ENCODE data around the gene PIH1D2. TPM values are rescaled to one million over a fixed set of nuclear protein-coding genes. Genes with fewer than 3 reads are reported as not detected.

The PIH1D2 gene
- total RNA-seq (2021) (2.8 and 4.3 TPM in 2 replicates), Bru-seq, nascent RNA (percentile 44 among the genes with signal in this experiment), BruChase-seq, experiment 1, labeled RNA remaining after a 2-hour chase (percentile 47 among the genes with signal in this experiment), BruChase-seq, experiment 2, labeled RNA remaining after a 6-hour chase (percentile 45 among the genes with signal in this experiment)
- long read RNA-seq, partial matches to known transcripts, result 2 of 4 reads
- long read RNA-seq, other reads (novel, unspliced or antisense), result 2 of 4 reads

GRCh38 chr11:112073941-112074811 lies at the start of gene PIH1D2, which contains the start of gene NKAPD1:
Gene PIH1D2 (minus strand): TSS chr11:112074017. CDS start chr11:112073174, 843 bp downstream.
Gene NKAPD1 (plus strand): TSS chr11:112074299. CDS start chr11:112075575, 1,276 bp downstream.
- H3K9me3 ChIP-seq (ENCODE audit: low read depth, low read length, poor library complexity, severe bottlenecking), result no peaks in the 10 kb centered on the region
- POLR2A ChIA-PET (ENCODE audit: low non-redundant PET), result no interaction called here
- peak; percentile 96 for DNase-seq (ENCODE audit: low spot score)
- H3K4me1 ChIP-seq (ENCODE audit: insufficient read depth, low read length, poor library complexity, severe bottlenecking), result peaks cover 11% of the 10 kb centered on the region
- no peak for TF ChIP-seq EZH2 (IDR thresholded peaks at IDR 0.05; ENCODE audit: borderline replicate concordance, low read depth, low read length, poor library complexity, severe bottlenecking)
- TF ChIP-seq, protein P1, sequence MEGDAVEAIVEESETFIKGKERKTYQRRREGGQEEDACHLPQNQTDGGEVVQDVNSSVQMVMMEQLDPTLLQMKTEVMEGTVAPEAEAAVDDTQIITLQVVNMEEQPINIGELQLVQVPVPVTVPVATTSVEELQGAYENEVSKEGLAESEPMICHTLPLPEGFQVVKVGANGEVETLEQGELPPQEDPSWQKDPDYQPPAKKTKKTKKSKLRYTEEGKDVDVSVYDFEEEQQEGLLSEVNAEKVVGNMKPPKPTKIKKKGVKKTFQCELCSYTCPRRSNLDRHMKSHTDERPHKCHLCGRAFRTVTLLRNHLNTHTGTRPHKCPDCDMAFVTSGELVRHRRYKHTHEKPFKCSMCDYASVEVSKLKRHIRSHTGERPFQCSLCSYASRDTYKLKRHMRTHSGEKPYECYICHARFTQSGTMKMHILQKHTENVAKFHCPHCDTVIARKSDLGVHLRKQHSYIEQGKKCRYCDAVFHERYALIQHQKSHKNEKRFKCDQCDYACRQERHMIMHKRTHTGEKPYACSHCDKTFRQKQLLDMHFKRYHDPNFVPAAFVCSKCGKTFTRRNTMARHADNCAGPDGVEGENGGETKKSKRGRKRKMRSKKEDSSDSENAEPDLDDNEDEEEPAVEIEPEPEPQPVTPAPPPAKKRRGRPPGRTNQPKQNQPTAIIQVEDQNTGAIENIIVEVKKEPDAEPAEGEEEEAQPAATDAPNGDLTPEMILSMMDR (conservative IDR thresholded peaks at IDR 0.05; ENCODE audit: low read depth, low read length), result 0 out of 2 replicates have a peak, but pooled peaks have one; percentile 16
- H3K27ac ChIP-seq (ENCODE audit: low read depth, low read length, poor library complexity, severe bottlenecking), result peak within 1 kb of the TSS; percentile 98
- CTCF ChIA-PET, result interaction anchor here (0.5 kb wide), 1 partner anchor 143 kb away, joined by 11 read pairs; no protein-coding TSS in a partner anchor
- no TSS peak for BruUV-seq (replicated peaks)
- H3K4me3 ChIP-seq (ENCODE audit: low read depth, low read length, poor library complexity, severe bottlenecking), result peak within 1 kb of the TSS; percentile 93
- H3K36me3 ChIP-seq (ENCODE audit: insufficient read depth, low read length, poor library complexity, severe bottlenecking), result peaks cover 37% of the 10 kb centered on the region
- H3K27me3 ChIP-seq (replicated peaks; ENCODE audit: insufficient read depth, low read depth, low read length, poor library complexity), result no peaks in the 10 kb centered on the region
- intact Hi-C loops (cut with micrococcal nuclease; ENCODE audit: unreplicated experiment), result loop anchor here (5.0 kb wide), 1 partner anchor 197 kb away; the partner anchor contains the start of genes CFAP68 and FDXACB1

- peak; percentile 32 for DNase-seq (ENCODE audit: low spot score)
- peaks cover 54% of the 10 kb centered on the region for H3K4me1 ChIP-seq (ENCODE audit: insufficient read depth, low read length, poor library complexity, severe bottlenecking)
- no TSS peak for BruUV-seq (replicated peaks)
- no peak overlapping the region for H3K4me3 ChIP-seq (ENCODE audit: low read depth, low read length, poor library complexity, severe bottlenecking)
- TF ChIP-seq EZH2 (IDR thresholded peaks at IDR 0.05; ENCODE audit: borderline replicate concordance, low read depth, low read length, poor library complexity, severe bottlenecking), result no peak
- TF ChIP-seq, protein P1 (conservative IDR thresholded peaks at IDR 0.05; ENCODE audit: low read depth, low read length), result no peak
- intact Hi-C loops (cut with micrococcal nuclease; ENCODE audit: unreplicated experiment), result no loop called here
- H3K27me3 ChIP-seq (replicated peaks; ENCODE audit: insufficient read depth, low read depth, low read length, poor library complexity), result no peaks in the 10 kb centered on the region
- CTCF ChIA-PET, result no interaction called here
- H3K36me3 ChIP-seq (ENCODE audit: insufficient read depth, low read length, poor library complexity, severe bottlenecking), result no peaks in the 10 kb centered on the region
- H3K9me3 ChIP-seq (ENCODE audit: low read depth, low read length, poor library complexity, severe bottlenecking), result no peaks in the 10 kb centered on the region
- POLR2A ChIA-PET (ENCODE audit: low non-redundant PET), result no interaction called here
- peak overlapping the region; percentile 44 for H3K27ac ChIP-seq (ENCODE audit: low read depth, low read length, poor library complexity, severe bottlenecking)
These were observed 49.3 kb upstream of the PIH1D2 start for GRCh38 chr11:112123129-112123528.

- H3K27ac ChIP-seq (ENCODE audit: low read depth, low read length, poor library complexity, severe bottlenecking), result no peak overlapping the region
- intact Hi-C loops (cut with micrococcal nuclease; ENCODE audit: unreplicated experiment), result no loop called here
- no TSS peak for BruUV-seq (replicated peaks)
These were observed 48.3 kb upstream of the PIH1D2 start for GRCh38 chr11:112121981-112122615.

More at GRCh38 chr11:112121981-112122615, 48.3 kb upstream of the PIH1D2 start:
- ChIA-PET CTCF (interaction anchor here (1.2 kb wide), 1 partner anchor 53 kb away, joined by 5 read pairs; the partner anchor contains the start of gene BCO2), POLR2A (ENCODE audit: low non-redundant PET) (no interaction called here)
- Histone ChIP-seq H3K27me3 (replicated peaks; ENCODE audit: insufficient read depth, low read depth, low read length, poor library complexity) (no peaks in the 10 kb centered on the region), H3K9me3 (ENCODE audit: low read depth, low read length, poor library complexity, severe bottlenecking) (no peaks in the 10 kb centered on the region), H3K4me3 (ENCODE audit: low read depth, low read length, poor library complexity, severe bottlenecking) (no peak overlapping the region), H3K4me1 (ENCODE audit: insufficient read depth, low read length, poor library complexity, severe bottlenecking) (peaks cover 50% of the 10 kb centered on the region), H3K36me3 (ENCODE audit: insufficient read depth, low read length, poor library complexity, severe bottlenecking) (no peaks in the 10 kb centered on the region)
- TF ChIP-seq, protein P1 (conservative IDR thresholded peaks at IDR 0.05; ENCODE audit: low read depth, low read length), result no peak
- no peak for TF ChIP-seq EZH2 (IDR thresholded peaks at IDR 0.05; ENCODE audit: borderline replicate concordance, low read depth, low read length, poor library complexity, severe bottlenecking)
- no peak for DNase-seq (ENCODE audit: low spot score)

Data from A673 (cell line).